Activated CD4-positive, alpha-beta memory T cell treated with anti-CD3 and anti-CD28 coated beads for 36 hours (primary cell): Measurements from ENCODE around the gene MTHFSD. TPM values are rescaled to one million over a fixed set of nuclear protein-coding genes. Genes with fewer than 3 reads are reported as not detected.

Experiments used
- CTCF ChIA-PET: fragments of 350-600 bp; sonication (Branson Sonifier 250); formaldehyde crosslinking; loops from one replicate; lab custom pipeline; 2021; ENCODE audit warnings: antibody characterized with exemption, inconsistent platforms; lab: Charles Lee
- POLR2A ChIA-PET: fragments of 350-600 bp; sonication (Branson Sonifier 250); formaldehyde crosslinking; loops from one replicate; lab custom pipeline; 2021; ENCODE audit warnings: antibody characterized with exemption; lab: Charles Lee
- DNase-seq: peaks from one replicate; pipeline ENCODE4 v3.0.0-alpha.2; 2020
- H3K27ac Mint-ChIP-seq: one replicate; pipeline ENCODE4 v1.8.0; 2021; ENCODE audit warnings: mixed read lengths
- H3K27me3 Mint-ChIP-seq: one replicate; pipeline ENCODE4 v1.8.0; 2021; ENCODE audit warnings: mixed read lengths
- H3K36me3 Mint-ChIP-seq: one replicate; pipeline ENCODE4 v1.8.0; 2021; ENCODE audit warnings: mixed read lengths
- H3K4me1 Mint-ChIP-seq: one replicate; pipeline ENCODE4 v1.8.0; 2021; ENCODE audit warnings: low read depth, mixed read lengths
- H3K4me3 Mint-ChIP-seq: one replicate; pipeline ENCODE4 v1.8.0; 2021; ENCODE audit warnings: mild to moderate bottlenecking, mixed read lengths
- H3K9me3 Mint-ChIP-seq: one replicate; pipeline ENCODE4 v1.8.0; 2021; ENCODE audit warnings: mixed read lengths
- intact Hi-C: fragments of 100-400 bp; cut with micrococcal nuclease; formaldehyde crosslinking; loops from one replicate; pipeline ENCODE4 v1.15.1; 2023
- total RNA-seq, 2 experiments: library from RNA; stranded (reverse); gene quantifications; one replicate each; pipeline ENCODE4 v1.2.3, GENCODE V29; 2021

MTHFSD gene
- total RNA-seq, 2 experiments from 2014 or later = 17.9 to 19.0 TPM

DNA sequence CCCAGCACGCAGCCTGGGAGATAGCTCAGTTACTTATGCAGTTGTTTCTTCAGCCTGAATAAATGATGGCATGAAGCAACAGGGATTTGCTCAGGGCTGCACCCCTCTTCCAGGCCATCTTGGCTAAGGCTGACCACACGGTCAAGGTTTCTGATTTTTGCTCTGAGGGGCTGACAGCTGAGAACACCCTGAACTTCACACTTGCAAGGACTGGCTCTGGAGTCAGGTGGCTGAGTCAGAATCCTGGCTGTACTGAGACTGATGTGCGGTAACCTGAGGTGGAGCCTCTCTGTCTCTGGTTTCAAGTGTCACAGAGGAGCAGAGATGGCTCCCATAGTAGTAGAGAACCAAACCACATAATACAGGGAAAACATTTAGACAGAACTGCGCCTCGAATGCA is 4.8 kb downstream of the MTHFSD start:
- CTCF ChIA-PET = no interaction called here
- no peak for DNase-seq
- no peak overlapping the region for H3K4me3 Mint-ChIP-seq
- intact Hi-C loops = no loop called here
- H3K27me3 Mint-ChIP-seq = no peaks in the 10 kb centered on the region
- POLR2A ChIA-PET = no interaction called here
- peaks cover 22% of the 10 kb centered on the region for H3K36me3 Mint-ChIP-seq
- H3K4me1 Mint-ChIP-seq = peaks cover 14% of the 10 kb centered on the region
- H3K9me3 Mint-ChIP-seq = no peaks in the 10 kb centered on the region
- H3K27ac Mint-ChIP-seq = no peak overlapping the region

DNA sequence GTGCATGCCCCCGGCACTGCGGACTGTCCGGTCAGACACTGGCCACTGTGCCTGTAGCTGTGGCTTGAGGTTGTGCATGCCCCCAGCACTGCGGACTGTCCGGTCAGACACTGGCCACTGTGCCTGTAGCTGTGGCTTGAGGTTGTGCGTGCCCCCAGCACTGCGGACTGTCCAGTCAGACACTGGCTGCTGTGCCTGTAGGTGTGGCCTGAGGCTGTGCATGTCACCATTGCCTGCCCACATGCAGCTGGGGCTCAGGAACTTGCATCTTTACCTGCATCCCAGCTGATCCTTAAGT is 5.2 kb downstream of the MTHFSD start:
- peaks cover 25% of the 10 kb centered on the region for H3K36me3 Mint-ChIP-seq
- intact Hi-C loops = no loop called here

DNA sequence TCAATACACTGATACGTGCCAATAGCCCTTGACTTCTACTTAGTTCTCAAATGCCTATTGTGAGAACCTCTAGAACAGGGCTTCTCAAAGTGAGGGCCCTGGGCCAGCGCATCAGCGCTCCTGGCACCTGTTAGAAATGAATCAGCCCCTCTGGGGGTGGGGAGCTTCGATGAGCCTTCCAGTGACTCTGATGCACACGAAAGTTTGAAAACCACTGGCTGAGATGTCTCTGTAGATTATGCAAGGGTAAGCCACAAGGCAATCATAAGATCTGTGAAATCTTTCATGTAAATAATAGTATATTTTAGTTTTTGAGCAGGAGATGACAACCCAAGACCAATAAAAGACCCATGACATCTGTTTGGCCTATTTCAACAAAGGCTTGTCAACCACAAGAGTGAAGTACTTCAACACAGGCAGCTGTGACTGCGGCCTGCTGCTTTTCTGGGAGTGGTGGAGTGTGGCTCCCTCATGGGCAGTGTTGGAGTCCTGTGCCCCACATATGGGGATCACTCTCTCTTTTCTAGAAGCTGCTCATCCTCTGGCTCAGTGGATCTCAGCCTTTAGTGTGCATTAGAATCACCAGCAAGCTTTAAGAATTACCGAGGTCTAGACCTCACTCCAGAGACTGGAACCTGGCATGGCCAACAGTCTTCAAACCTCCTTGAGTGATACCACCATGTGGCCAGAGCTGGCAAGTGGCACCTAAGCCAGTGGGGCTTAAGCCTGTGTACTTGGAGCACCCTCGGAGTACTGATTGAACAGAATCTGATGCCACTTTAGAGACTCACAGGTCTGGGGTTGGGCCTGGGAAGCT is 5.8 kb downstream of the MTHFSD start:
- H3K36me3 Mint-ChIP-seq = peaks cover 30% of the 10 kb centered on the region

More for the DNA sequence above, 5.2 kb downstream of the MTHFSD start:
- Mint-ChIP-seq H3K4me1 (peaks cover 14% of the 10 kb centered on the region), H3K4me3 (no peak overlapping the region), H3K27ac (no peak overlapping the region), H3K9me3 (no peaks in the 10 kb centered on the region), H3K27me3 (no peaks in the 10 kb centered on the region)
- CTCF ChIA-PET = no interaction called here
- POLR2A ChIA-PET = no interaction called here
- DNase-seq = no peak

DNA sequence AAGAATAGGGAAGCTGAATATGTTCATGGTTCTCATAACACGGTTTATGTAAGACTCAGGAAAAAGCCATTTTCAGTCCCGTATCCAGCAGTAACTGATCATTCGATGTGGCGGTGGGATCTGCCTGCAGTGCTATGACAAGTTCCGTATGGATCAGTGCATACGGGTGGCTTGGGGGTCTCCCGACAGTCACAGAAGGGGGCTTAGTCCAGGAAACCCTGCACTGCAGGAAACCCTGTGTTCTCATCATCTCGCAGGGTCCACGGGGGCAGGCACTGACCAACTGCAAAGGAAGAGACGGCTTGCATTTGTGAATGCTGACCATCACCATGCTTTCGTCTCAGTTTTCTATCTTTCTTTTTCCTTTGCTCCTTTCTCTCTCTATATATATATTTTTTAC is 7.7 kb downstream of the MTHFSD start:
- CTCF ChIA-PET = no interaction called here
- DNase-seq = no peak
- Mint-ChIP-seq H3K27me3 (no peaks in the 10 kb centered on the region), H3K36me3 (peaks cover 29% of the 10 kb centered on the region), H3K9me3 (no peaks in the 10 kb centered on the region), H3K4me1 (peaks cover 3% of the 10 kb centered on the region), H3K4me3 (no peak overlapping the region), H3K27ac (no peak overlapping the region)
- intact Hi-C loops = no loop called here
- POLR2A ChIA-PET = no interaction called here

More for the DNA sequence above, 5.8 kb downstream of the MTHFSD start:
- DNase-seq = peak; percentile 55
- H3K27me3 Mint-ChIP-seq = no peaks in the 10 kb centered on the region
- H3K4me3 Mint-ChIP-seq = no peak overlapping the region
- H3K27ac Mint-ChIP-seq = peak overlapping the region; percentile 23
- intact Hi-C loops = no loop called here
- H3K9me3 Mint-ChIP-seq = no peaks in the 10 kb centered on the region
- peaks cover 13% of the 10 kb centered on the region for H3K4me1 Mint-ChIP-seq
- CTCF ChIA-PET = no interaction called here
- POLR2A ChIA-PET = no interaction called here

DNA sequence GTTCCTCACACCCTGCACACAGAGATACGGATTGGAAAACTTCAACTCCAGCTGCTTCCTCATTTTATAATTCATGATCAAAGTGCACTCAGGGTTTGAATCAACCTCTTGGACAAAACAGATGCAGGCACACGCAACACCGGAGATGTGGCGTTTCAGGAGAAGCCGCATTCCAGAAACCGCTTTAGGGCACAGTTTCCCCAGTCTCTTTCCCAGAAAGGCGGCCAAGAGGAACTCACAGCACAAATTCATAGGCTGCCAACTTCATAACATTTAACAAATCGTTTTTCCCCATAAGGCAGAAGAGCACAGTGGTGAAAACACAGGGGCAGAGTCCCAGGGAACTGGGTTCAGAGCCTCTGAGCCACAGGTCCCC is 8.4 kb downstream of the MTHFSD start:
- POLR2A ChIA-PET = no interaction called here
- no peak overlapping the region for H3K27ac Mint-ChIP-seq
- intact Hi-C loops = no loop called here

DNA sequence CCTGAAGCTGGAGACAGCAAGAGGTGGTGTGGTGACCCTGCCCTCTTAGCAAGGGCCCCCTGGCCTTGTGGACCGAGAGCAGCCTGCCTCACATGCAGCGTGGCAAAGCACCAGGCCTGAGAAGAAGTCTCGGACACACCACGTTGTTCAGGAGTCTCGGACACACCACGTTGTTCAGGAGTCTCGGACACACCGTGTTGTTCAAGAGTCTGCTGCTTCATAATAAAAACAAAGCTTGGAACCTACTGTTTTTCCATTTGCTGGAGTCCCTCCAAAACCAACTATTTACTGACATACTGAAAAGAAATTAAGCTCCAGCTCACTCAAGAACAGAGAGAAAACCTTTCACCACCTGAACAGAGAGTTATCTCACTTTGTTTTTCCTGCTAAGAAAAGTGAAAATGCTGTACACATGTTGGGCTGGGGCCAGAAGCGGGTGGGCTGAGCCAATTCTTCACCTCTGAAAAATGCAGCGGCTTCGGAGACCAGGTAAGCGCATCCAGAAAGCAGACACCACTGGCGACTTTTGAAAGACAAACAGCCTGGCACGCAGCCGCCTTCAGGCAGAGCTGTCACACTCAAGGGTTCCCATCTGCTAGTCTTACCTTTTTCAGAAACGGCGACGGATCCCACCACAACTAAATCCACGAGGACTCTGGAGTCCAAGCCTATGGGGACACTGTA is 8.9 kb downstream of the MTHFSD start:
- no peak for DNase-seq
- intact Hi-C loops = no loop called here
- no peak overlapping the region for H3K4me3 Mint-ChIP-seq
- H3K4me1 Mint-ChIP-seq = peaks cover 3% of the 10 kb centered on the region
- H3K9me3 Mint-ChIP-seq = no peaks in the 10 kb centered on the region
- ChIA-PET CTCF (no interaction called here), POLR2A (no interaction called here)
- peaks cover 31% of the 10 kb centered on the region for H3K36me3 Mint-ChIP-seq
- H3K27me3 Mint-ChIP-seq = no peaks in the 10 kb centered on the region
- H3K27ac Mint-ChIP-seq = no peak overlapping the region

More for the DNA sequence above, 8.4 kb downstream of the MTHFSD start:
- Mint-ChIP-seq H3K36me3 (peaks cover 33% of the 10 kb centered on the region), H3K27me3 (no peaks in the 10 kb centered on the region), H3K4me1 (peaks cover 3% of the 10 kb centered on the region), H3K4me3 (no peak overlapping the region), H3K9me3 (no peaks in the 10 kb centered on the region)
- CTCF ChIA-PET = no interaction called here
- DNase-seq = no peak

DNA sequence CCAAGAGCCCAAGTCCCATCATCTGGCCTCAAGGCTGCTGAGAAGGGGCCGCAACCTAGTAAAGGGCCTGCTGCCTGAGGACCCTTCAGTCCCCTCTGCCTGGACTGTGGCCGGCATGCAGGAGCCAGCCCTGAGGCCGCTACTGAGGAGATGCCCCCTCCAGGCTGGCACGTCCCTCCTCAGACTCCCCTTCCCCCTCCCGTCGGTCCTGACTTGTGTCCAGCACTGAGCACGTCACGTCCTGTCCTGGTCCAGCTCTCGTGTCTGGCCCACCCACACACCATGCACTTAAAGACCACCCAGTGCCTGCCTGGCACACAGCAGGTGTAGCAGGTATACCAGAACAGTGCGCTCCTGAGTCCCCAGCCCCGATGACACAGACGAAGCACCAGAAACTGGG is 9.6 kb downstream of the MTHFSD start:
- Mint-ChIP-seq H3K4me1 (peaks cover 3% of the 10 kb centered on the region), H3K27me3 (no peaks in the 10 kb centered on the region), H3K9me3 (no peaks in the 10 kb centered on the region), H3K27ac (no peak overlapping the region), H3K36me3 (peaks cover 36% of the 10 kb centered on the region), H3K4me3 (no peak overlapping the region)
- ChIA-PET POLR2A (no interaction called here), CTCF (no interaction called here)
- intact Hi-C loops = no loop called here
- DNase-seq = no peak

DNA sequence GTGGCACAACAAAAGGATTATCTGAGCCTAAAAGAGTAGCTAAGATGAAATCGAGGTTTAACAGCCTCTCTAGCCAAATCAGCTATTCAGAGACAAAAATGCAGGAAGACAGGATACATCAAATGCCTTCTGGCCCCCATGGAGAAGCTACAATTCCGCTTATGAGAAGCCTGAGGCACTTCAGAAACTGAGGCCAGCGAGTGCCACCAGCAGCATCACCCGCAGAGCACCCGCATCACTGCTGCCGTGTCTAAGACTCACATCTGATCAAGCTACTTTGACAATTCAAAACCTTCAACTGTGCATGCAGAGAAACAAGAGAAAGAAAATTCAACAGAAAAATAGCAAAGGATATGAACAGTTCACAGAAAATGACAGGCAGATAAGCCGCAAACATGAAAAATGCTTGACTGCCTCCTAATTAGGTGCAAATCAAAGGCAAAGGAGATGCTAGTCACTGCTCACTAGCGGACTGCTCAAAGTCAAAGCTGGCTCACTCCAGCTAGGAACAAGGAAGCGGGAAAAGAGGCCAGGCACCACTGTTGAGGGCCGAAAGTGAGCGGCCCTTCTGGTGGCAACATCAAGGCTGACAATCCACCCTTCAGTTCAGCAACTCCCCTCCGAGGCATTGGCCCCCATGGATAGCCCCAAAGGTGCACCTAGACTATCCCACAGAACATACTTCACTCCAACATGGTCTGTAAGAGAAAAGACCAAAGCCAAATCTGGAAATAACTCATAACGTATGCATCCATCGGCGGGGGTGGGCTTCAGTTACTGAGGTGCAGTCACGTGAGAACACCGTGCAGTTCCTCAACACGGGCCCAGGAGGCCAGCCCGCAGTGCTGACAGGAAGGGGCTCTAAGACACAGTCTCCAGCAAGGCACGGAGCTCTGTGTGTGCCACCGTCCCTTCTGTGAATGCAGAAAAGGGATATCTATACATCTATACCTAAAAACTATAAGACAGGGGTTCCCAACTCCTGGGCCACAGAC is 12.0 kb downstream of the MTHFSD start:
- Mint-ChIP-seq H3K4me1 (no peaks in the 10 kb centered on the region), H3K27me3 (no peaks in the 10 kb centered on the region), H3K9me3 (no peaks in the 10 kb centered on the region), H3K36me3 (peaks cover 39% of the 10 kb centered on the region), H3K27ac (no peak overlapping the region), H3K4me3 (no peak overlapping the region)
- DNase-seq = no peak
- ChIA-PET CTCF (interaction anchor here (0.7 kb wide), 1 partner anchor 66 kb away, joined by 4 read pairs; no protein-coding TSS in a partner anchor), POLR2A (no interaction called here)
- intact Hi-C loops = no loop called here

DNA sequence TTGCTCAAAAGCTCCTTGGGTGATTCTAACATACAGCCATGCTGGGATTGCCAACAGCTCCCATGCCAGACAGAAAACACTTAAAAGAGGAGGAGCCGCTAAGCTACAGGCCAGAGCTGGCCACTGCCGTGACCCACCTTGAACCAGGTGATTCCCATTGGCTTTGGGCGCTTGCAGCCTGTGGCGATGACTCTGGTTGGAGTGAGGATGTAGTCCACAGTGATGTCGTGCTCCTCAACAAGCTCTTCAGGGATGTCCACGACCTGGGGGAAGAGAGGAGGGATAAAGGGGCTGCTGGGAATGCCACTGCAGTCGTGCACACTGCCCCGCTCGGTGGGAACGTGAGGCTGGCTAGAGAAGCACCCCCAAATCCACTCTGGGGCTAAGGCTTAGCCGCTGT is 13.5 kb downstream of the MTHFSD start:
- intact Hi-C loops = no loop called here

DNA sequence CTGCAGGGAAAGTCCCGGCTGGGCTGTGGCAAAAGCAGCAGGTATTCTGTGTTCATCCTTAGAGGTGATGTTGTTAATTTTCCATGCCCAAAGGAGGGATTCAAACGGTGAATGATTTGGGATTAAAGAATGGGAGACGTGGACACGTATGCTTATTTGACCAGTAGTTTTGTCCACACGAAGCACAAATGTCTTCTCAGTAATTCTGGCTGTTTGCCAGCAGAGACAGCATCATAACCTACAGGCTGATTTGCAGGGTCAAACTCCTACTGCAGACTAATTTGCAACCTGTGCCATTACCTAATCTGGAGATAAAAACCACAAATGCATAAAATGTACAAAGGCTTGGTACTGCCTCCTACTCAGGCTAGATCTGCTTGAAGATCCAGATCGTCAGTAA is 14.1 kb downstream of the MTHFSD start:
- Mint-ChIP-seq H3K9me3 (no peaks in the 10 kb centered on the region), H3K4me1 (no peaks in the 10 kb centered on the region), H3K27me3 (no peaks in the 10 kb centered on the region), H3K4me3 (no peak overlapping the region), H3K27ac (no peak overlapping the region), H3K36me3 (peaks cover 34% of the 10 kb centered on the region)
- ChIA-PET POLR2A (interaction anchor here (0.6 kb wide), 1 partner anchor 736 kb away, joined by 3 read pairs; no protein-coding TSS in a partner anchor), CTCF (no interaction called here)
- intact Hi-C loops = no loop called here
- DNase-seq = no peak

More for the DNA sequence above, 13.5 kb downstream of the MTHFSD start:
- Mint-ChIP-seq H3K4me3 (no peak overlapping the region), H3K9me3 (no peaks in the 10 kb centered on the region), H3K4me1 (no peaks in the 10 kb centered on the region), H3K36me3 (peaks cover 35% of the 10 kb centered on the region), H3K27me3 (no peaks in the 10 kb centered on the region), H3K27ac (no peak overlapping the region)
- POLR2A ChIA-PET = interaction anchor here (0.6 kb wide), 1 partner anchor 736 kb away, joined by 3 read pairs; no protein-coding TSS in a partner anchor
- no peak for DNase-seq
- CTCF ChIA-PET = no interaction called here

DNA sequence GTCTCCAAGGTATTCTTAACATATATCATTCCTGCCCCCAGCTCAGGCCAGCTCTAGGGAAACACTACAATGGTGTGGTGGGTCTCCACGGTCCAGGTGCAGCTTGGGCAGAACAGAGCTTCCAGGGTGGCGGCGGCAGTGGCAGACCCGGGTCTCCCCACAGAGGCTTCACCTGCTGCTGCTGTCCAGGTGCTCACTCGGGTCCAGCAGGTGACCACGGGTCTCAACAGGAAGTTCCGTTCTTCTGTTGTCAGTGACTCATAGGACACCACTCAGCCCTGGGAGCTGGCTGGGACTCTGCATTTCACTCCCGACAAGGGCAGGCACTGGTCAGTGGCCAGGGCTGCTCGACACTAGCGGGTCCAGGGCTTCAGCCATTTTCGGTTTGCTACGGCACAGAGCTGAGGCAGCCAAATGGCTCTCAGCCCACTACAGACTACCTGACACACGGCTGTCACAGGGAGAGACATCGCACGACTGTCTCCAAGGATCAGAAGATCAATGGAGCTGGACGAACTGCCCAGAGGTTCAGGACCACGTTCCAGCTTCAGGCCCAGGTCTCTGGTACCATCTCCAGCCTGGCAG is 16.7 kb downstream of the MTHFSD start:
- ChIA-PET CTCF (interaction anchor here (0.6 kb wide), 1 partner anchor 1366 kb away, joined by 3 read pairs; no protein-coding TSS in a partner anchor), POLR2A (no interaction called here)
- Mint-ChIP-seq H3K4me3 (no peak overlapping the region), H3K27ac (no peak overlapping the region), H3K27me3 (no peaks in the 10 kb centered on the region), H3K4me1 (no peaks in the 10 kb centered on the region), H3K36me3 (peaks cover 19% of the 10 kb centered on the region), H3K9me3 (no peaks in the 10 kb centered on the region)
- DNase-seq = no peak
- intact Hi-C loops = no loop called here
